H1 (cell line): Measurements from ENCODE around the gene C12orf42. TPM values are rescaled to one million over a fixed set of nuclear protein-coding genes. Genes with fewer than 3 reads are reported as not detected.

ENCODE experiments used
- BACH1 ChIP-seq: IDR thresholded peaks from 2 replicates; pipeline ENCODE4 v1.6.1; 2012; ENCODE audit warnings: low read length, improper control_type of control experiment
- BRCA1 ChIP-seq: IDR thresholded peaks from 2 replicates; pipeline ENCODE4 v1.6.1; 2012; ENCODE audit warnings: low read depth, low read length, improper control_type of control experiment
- GTF2F1 ChIP-seq: IDR thresholded peaks from 2 replicates; pipeline ENCODE4 v1.6.1; 2012; ENCODE audit warnings: low read depth, low read length, improper control_type of control experiment, borderline replicate concordance
- SIN3A ChIP-seq, 2 experiments: IDR thresholded peaks in 1 of 2; conservative IDR thresholded peaks in 1 of 2; 2 replicates each; pipeline ENCODE4 v1.6.1; 2011 to 2012; ENCODE audit warnings: low read length in 2 of 2, improper control_type of control experiment in 1 of 2, low read depth in 1 of 2, mild to moderate bottlenecking in 1 of 2
- SUZ12 ChIP-seq: fragments of 200-600 bp; sonication (generic); IDR thresholded peaks from 2 replicates; pipeline ENCODE4 v1.6.1; 2012; ENCODE audit warnings: mild to moderate bottlenecking, inconsistent platforms, low read length, moderate library complexity, mixed read lengths
- TAF7 ChIP-seq: optimal IDR thresholded peaks from 2 replicates; pipeline ENCODE3; 2011; ENCODE audit warnings: low read depth, mild to moderate bottlenecking, inconsistent platforms, low read length, moderate library complexity, borderline replicate concordance
- polyA plus RNA-seq, 7 experiments: library from polyadenylated mRNA; depleted of rRNA in 3 of 7; stranded (reverse) in 5 of 7; unstranded in 2 of 7; fragments of >200 nt in 5 of 7; fragments of 200-250 nt in 2 of 7; gene quantifications; 1 replicate in 5 of 7; 2 replicates in 1 of 7; 4 replicates in 1 of 7; pipeline versions ENCODE4 v1.2.1 to v1.2.3, GENCODE V29; 2011 to 2013; ENCODE audit warnings: missing spikeins in 2 of 7, mixed read lengths in 2 of 7
- total RNA-seq: library from RNA; stranded (reverse); fragmentation: NEBNext Ultra II Directional; extraction: Animal tissue kit (Norgen Biotek cat#: 25700); gene quantifications from 2 replicates; pipeline ENCODE4 v1.2.1, GENCODE V29; 2021

C12orf42 gene
- total and polyA plus RNA-seq, 2 of the 8 experiments (the other 6 are each of a cell fraction or from before 2014, with no cell fraction given) = 0.05 TPM; not detected in 1

DNA sequence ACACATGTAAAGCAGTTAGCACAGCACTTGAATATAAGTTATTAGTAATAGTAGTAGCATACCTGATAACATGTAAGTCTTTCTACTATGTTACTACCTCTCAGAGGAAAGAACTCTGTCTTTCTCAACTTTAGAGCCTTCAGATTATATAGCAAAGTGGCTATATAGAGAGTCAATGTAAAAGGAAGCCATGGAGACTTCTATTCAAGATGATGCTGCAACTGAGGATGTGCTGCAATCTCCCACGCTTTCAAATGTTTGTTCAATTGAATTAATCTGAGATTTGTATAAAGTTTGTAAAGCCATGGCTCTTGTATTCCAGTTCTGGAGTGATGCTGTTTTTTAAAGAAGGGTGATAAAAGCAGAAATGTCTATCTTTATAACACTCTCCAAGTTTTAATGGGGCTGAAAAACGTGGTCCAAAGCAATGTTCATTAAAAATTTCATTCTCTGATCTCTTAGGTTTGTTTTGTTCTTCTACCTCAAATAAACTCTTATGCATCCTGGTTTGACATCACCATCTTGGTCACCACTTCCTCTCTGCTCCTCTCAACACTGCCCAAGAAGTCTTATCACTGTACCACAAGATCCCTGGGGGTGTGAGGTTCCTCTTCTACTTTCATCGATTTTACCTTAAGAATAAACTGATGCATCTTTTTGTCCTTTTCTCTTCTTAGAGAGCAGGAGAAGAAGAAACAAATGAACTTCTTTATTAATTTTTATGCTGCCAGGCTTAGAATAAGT, 40.6 kb downstream of the C12orf42 start (continued):
- TF ChIP-seq SIN3A (conservative IDR thresholded peaks at IDR 0.05 in 1 of 2, IDR thresholded peaks at IDR 0.05 in 1 of 2; ENCODE audit: low read depth in 1 of 2, low read length in 2 of 2) = no peak
- TF ChIP-seq GTF2F1 = no peak
- no peak for TF ChIP-seq BACH1
- no peak for TF ChIP-seq TAF7
- TF ChIP-seq SUZ12 = no peak
- TF ChIP-seq BRCA1 = no peak
